Neural cell (in vitro differentiated cells): ENCODE measurements around the gene OAS3. TPM values are rescaled to one million over a fixed set of nuclear protein-coding genes. Genes with fewer than 3 reads are reported as not detected.

Experiments
- H2AFZ ChIP-seq: fragments of 200-600, 300-800 bp; sonication (generic), shearing (Covaris generic); 2 replicates; pipeline ENCODE4 v1.6.0; 2014; ENCODE audit warnings: low read depth, mild to moderate bottlenecking, antibody characterized with exemption, low read length, moderate library complexity
- H3F3A ChIP-seq: fragments of 200-600 bp; shearing (Covaris generic); 2 replicates; pipeline ENCODE4 v1.6.1; 2016; ENCODE audit warnings: mild to moderate bottlenecking, moderate library complexity, mixed read lengths, antibody characterized with exemption, low read length; ENCODE audit not compliant: insufficient read depth, poor library complexity, severe bottlenecking
- H3K27ac ChIP-seq: fragments of 200-600, 300-800 bp; sonication (generic), shearing (Covaris generic); 2 replicates; pipeline ENCODE4 v1.5.1; 2014; ENCODE audit warnings: mild to moderate bottlenecking, low read length, moderate library complexity
- H3K27me3 ChIP-seq: fragments of 300-800, 200-600 bp; sonication (generic), shearing (Covaris generic); 2 replicates; pipeline ENCODE4 v1.6.0; 2014; ENCODE audit warnings: mild to moderate bottlenecking, low read depth, low read length, moderate library complexity; ENCODE audit not compliant: insufficient read depth
- H3K36me3 ChIP-seq: fragments of 300-800, 200-600 bp; sonication (generic), shearing (Covaris generic); 2 replicates; pipeline ENCODE4 v1.5.1; 2014; ENCODE audit warnings: mild to moderate bottlenecking, antibody characterized with exemption, low read length, moderate library complexity; ENCODE audit not compliant: insufficient read depth
- H3K4me2 ChIP-seq: fragments of 300-800, 200-600 bp; sonication (generic), shearing (Covaris generic); 2 replicates; pipeline ENCODE4 v1.6.0; 2014; ENCODE audit warnings: mild to moderate bottlenecking, low read length
- H3K4me3 ChIP-seq: fragments of 300-800, 200-600 bp; sonication (generic), shearing (Covaris generic); 2 replicates; pipeline ENCODE4 v1.5.1; 2014; ENCODE audit warnings: mild to moderate bottlenecking, low read length, moderate library complexity
- H3K79me2 ChIP-seq: fragments of 200-600 bp; shearing (Covaris generic); replicated peaks from 2 replicates; pipeline ENCODE4 v1.6.0; 2014; ENCODE audit warnings: mild to moderate bottlenecking, low read length, moderate library complexity; ENCODE audit not compliant: insufficient read depth
- H3K9ac ChIP-seq: fragments of 300-800, 200-600 bp; sonication (generic), shearing (Covaris generic); 2 replicates; pipeline ENCODE4 v1.6.1; 2016; ENCODE audit warnings: mild to moderate bottlenecking, low read length, mixed read lengths
- H3K9me2 ChIP-seq: fragments of 200-600 bp; shearing (Covaris generic); 2 replicates; pipeline ENCODE4 v1.6.1; 2016; ENCODE audit warnings: mild to moderate bottlenecking, low read length, mixed read lengths; ENCODE audit not compliant: insufficient read depth
- H3K9me3 ChIP-seq: fragments of 200-600, 300-800 bp; sonication (generic), shearing (Covaris generic); 2 replicates; pipeline ENCODE4 v1.6.1; 2016; ENCODE audit warnings: mild to moderate bottlenecking, mixed run types, low read length, moderate library complexity, mixed read lengths
- H4K20me1 ChIP-seq: fragments of 200-600 bp; shearing (Covaris generic); 2 replicates; pipeline ENCODE4 v1.6.1; 2016; ENCODE audit warnings: mild to moderate bottlenecking, mixed run types; ENCODE audit not compliant: insufficient read depth
- CTCF ChIP-seq: fragments of 450-650 bp; IDR thresholded peaks from 2 replicates; pipeline ENCODE4 v1.5.1; 2014; ENCODE audit warnings: antibody characterized with exemption, mild to moderate bottlenecking, moderate library complexity; ENCODE audit not compliant: poor library complexity, severe bottlenecking
- EP300 ChIP-seq: fragments of 450-650 bp; conservative IDR thresholded peaks from 2 replicates; pipeline ENCODE4 v1.6.1; 2014; ENCODE audit warnings: antibody characterized with exemption, mild to moderate bottlenecking, moderate library complexity; ENCODE audit not compliant: poor library complexity, severe bottlenecking
- EZH2 ChIP-seq: fragments of 200-600, 300-800 bp; shearing (Covaris generic), sonication (generic); IDR thresholded peaks from 2 replicates; pipeline ENCODE4 v1.6.1; 2014; ENCODE audit warnings: antibody characterized with exemption, low read length, borderline replicate concordance, mild to moderate bottlenecking; ENCODE audit not compliant: insufficient read depth, poor library complexity, severe bottlenecking
- MXI1 ChIP-seq: fragments of 450-650 bp; conservative IDR thresholded peaks from 2 replicates; pipeline ENCODE4 v1.6.1; 2014; ENCODE audit warnings: antibody characterized with exemption, mild to moderate bottlenecking; ENCODE audit not compliant: poor library complexity, severe bottlenecking
- POLR2AphosphoS5 ChIP-seq: IDR thresholded peaks from 2 replicates; pipeline ENCODE4 v1.6.1; 2012
- RAD21 ChIP-seq: fragments of 450-650 bp; conservative IDR thresholded peaks from 2 replicates; pipeline ENCODE4 v1.6.1; 2014; ENCODE audit warnings: antibody characterized with exemption, mild to moderate bottlenecking, moderate library complexity
- REST ChIP-seq: IDR thresholded peaks from 2 replicates; pipeline ENCODE4 v1.6.1; 2012; ENCODE audit warnings: borderline replicate concordance
- SMC3 ChIP-seq: fragments of 450-650 bp; conservative IDR thresholded peaks from 2 replicates; pipeline ENCODE4 v1.6.1; 2014; ENCODE audit warnings: antibody characterized with exemption, mild to moderate bottlenecking, moderate library complexity; ENCODE audit not compliant: poor library complexity
- TAF1 ChIP-seq: IDR thresholded peaks from 2 replicates; pipeline ENCODE4 v1.6.1; 2012; ENCODE audit warnings: low read depth
- polyA plus RNA-seq: library from polyadenylated mRNA; depleted of rRNA; stranded (reverse); fragments of >200 nt; gene quantifications from 2 replicates; pipeline ENCODE4 v1.2.3, GENCODE V29; 2014

Gene OAS3
- polyA plus RNA-seq, 1 donor from 2014 or later, result not detected

- TF ChIP-seq POLR2AphosphoS5, result no peak
- TF ChIP-seq CTCF, result no peak
- TF ChIP-seq EZH2, result no peak
- TF ChIP-seq REST, result no peak
- no peak for TF ChIP-seq MXI1
- TF ChIP-seq RAD21, result no peak
- TF ChIP-seq EP300, result no peak
- no peak for TF ChIP-seq SMC3
- no peak for TF ChIP-seq TAF1
- no peak overlapping the region for H2AFZ ChIP-seq
- no peaks in the 10 kb centered on the region for H3F3A ChIP-seq
- H3K9ac ChIP-seq, result no peak overlapping the region
- H3K27ac ChIP-seq, result no peak overlapping the region
- H3K9me3 ChIP-seq, result peaks cover 6% of the 10 kb centered on the region
- no peaks in the 10 kb centered on the region for H3K27me3 ChIP-seq
- H3K36me3 ChIP-seq, result no peaks in the 10 kb centered on the region
- no peaks in the 10 kb centered on the region for H3K9me2 ChIP-seq
- no peak overlapping the region for H3K4me3 ChIP-seq
- H4K20me1 ChIP-seq, result no peaks in the 10 kb centered on the region
- H3K79me2 ChIP-seq, result no peaks in the 10 kb centered on the region
- no peak overlapping the region for H3K4me2 ChIP-seq
Measured at GRCh38 chr12:112891093-112892024, 46.9 kb upstream of the OAS3 start.

- Histone ChIP-seq H3K4me3 (no peak overlapping the region), H3K27ac (no peak overlapping the region), H3K9me2 (no peaks in the 10 kb centered on the region), H3K27me3 (no peaks in the 10 kb centered on the region), H3K9ac (no peak overlapping the region), H3K79me2 (no peaks in the 10 kb centered on the region), H2AFZ (no peak overlapping the region), H3K9me3 (no peaks in the 10 kb centered on the region), H4K20me1 (no peaks in the 10 kb centered on the region), H3F3A (no peaks in the 10 kb centered on the region), H3K36me3 (no peaks in the 10 kb centered on the region), H3K4me2 (no peak overlapping the region)
- no peak for TF ChIP-seq EZH2
- TF ChIP-seq REST, result no peak
- TF ChIP-seq SMC3, result no peak
- TF ChIP-seq CTCF, result no peak
- TF ChIP-seq POLR2AphosphoS5, result no peak
- no peak for TF ChIP-seq EP300
- no peak for TF ChIP-seq MXI1
Measured at GRCh38 chr12:112892856-112893255, 45.4 kb upstream of the OAS3 start.
